ENCODE measurements around the gene DDX41.
"Not testable (repeated sequence)": the region's sequence is repeated elsewhere in the genome, so short reads cannot be mapped to it uniquely, and the experiment has no call there.

DNA sequence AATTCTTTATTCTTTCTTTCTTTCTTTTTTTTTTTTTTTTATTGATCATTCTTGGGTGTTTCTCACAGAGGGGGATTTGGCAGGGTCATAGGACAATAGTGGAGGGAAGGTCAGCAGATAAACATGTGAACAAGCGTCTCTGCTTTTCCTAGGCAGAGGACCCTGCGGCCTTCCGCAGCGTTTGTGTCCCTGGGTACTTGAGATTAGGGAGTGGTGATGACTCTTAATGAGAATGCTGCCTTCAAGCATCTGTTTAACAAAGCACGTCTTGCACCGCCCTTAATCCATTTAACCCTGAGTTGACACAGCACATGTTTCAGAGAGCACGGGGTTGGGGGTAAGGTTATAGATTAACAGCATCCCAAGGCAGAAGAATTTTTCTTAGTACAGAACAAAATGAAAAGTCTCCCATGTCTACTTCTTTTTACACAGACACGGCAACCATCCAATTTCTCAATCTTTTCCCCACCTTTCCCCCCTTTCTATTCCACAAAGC, 42.7 kb upstream of the DDX41 start:
- TF ChIP-seq EZH2phosphoT487 (IDR thresholded peaks at IDR 0.05; ENCODE audit: insufficient read depth, low read depth); EZH2 (IDR thresholded peaks at IDR 0.05; ENCODE audit: insufficient read depth, poor library complexity, severe bottlenecking): not testable (repeated sequence)

Data from GM23248 (cell line).